Ovary (tissue), 1 donor: Measurements from ENCODE around the gene KCNRG.

Experiments used
- EP300 ChIP-seq: sonication (generic); formaldehyde crosslinking; IDR thresholded peaks from one replicate; pipeline ENCODE4 v1.6.1; 2017; ENCODE audit warnings: antibody characterized with exemption
- POLR2A ChIP-seq: fragments of 450-650 bp; IDR thresholded peaks from one replicate; pipeline ENCODE4 v1.6.1; 2017; ENCODE audit warnings: antibody characterized with exemption, mild to moderate bottlenecking, moderate library complexity

GRCh38 chr13:50015750-50016149, 506 bp downstream of the KCNRG start:
- no peak for TF ChIP-seq EP300
- no peak for TF ChIP-seq POLR2A
